Mesothelial cell of epicardium (in vitro differentiated cells): ENCODE data around the gene COL4A2. TPM values are rescaled to one million over a fixed set of nuclear protein-coding genes. Genes with fewer than 3 reads are reported as not detected.

Source experiments
- DNase-seq, 2 experiments: peaks; one replicate each; pipeline ENCODE4 v3.0.0; 2021; ENCODE audit warnings: low spot score in 2 of 2; ENCODE audit not compliant: unreplicated experiment in 2 of 2
- H3K27ac Mint-ChIP-seq: 2 replicates; pipeline ENCODE4 v1.8.0; 2021; ENCODE audit warnings: mixed read lengths
- H3K27me3 Mint-ChIP-seq: 2 replicates; pipeline ENCODE4 v1.8.0; 2021; ENCODE audit warnings: low read depth, mixed read lengths
- H3K36me3 Mint-ChIP-seq: 2 replicates; pipeline ENCODE4 v1.8.0; 2021; ENCODE audit warnings: mixed read lengths
- H3K4me1 Mint-ChIP-seq: 2 replicates; pipeline ENCODE4 v1.8.0; 2021; ENCODE audit warnings: mixed read lengths
- H3K4me3 Mint-ChIP-seq: 2 replicates; pipeline ENCODE4 v1.8.0; 2021; ENCODE audit warnings: mild to moderate bottlenecking, moderate library complexity, mixed read lengths
- H3K9me3 Mint-ChIP-seq: 2 replicates; pipeline ENCODE4 v1.8.0; 2021; ENCODE audit warnings: mixed read lengths
- CTCF ChIP-seq: fragments of 200-600 bp; sonication (generic); IDR thresholded peaks from one replicate; pipeline ENCODE4 v1.5.0; 2021; ENCODE audit warnings: antibody characterized with exemption; ENCODE audit not compliant: unreplicated experiment
- total RNA-seq: library from RNA; stranded (reverse); gene quantifications from 3 replicates; pipeline ENCODE4 v1.2.1, GENCODE V29; 2021

The COL4A2 gene
- total RNA-seq, 1 donor from 2014 or later = 469 TPM

- Mint-ChIP-seq H3K27me3 (no peaks in the 10 kb centered on the region), H3K36me3 (peaks cover 60% of the 10 kb centered on the region), H3K4me3 (no peak overlapping the region), H3K27ac (no peak overlapping the region), H3K4me1 (peaks cover 27% of the 10 kb centered on the region), H3K9me3 (no peaks in the 10 kb centered on the region)
- peak in 1 of 2 experiments; percentile 31 for DNase-seq
- TF ChIP-seq CTCF = no peak
These were observed 129.2 kb downstream of the COL4A2 start for GRCh38 chr13:110436276-110436675.

DNA sequence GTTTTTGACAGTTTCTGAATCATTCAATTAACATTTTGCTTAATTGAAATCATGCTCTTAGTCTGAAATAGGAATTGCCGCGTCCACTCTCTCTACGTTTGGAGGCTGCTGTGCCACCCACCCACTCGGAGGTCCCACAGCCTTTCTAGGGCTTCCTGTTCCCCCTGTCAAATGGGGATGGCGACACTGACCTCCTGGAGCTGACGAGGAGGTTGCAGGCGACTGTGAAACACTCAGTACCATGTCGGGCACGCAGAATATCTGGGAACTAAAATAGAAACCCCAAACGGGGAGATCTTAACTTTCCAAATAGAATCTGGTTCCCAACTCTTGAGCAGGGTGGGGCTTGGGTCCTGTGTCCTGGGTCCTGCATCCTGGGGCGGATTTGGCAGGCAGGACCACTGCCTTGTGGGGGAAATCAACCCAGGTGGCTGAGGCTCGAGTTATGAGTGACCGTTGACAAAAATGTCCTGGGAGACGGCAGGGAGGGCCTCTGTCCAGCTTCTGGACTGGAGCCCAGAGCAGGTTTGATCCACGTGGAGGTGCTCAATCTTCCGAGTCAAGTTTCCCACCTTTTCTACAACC is 129.8 kb downstream of the COL4A2 start:
- Mint-ChIP-seq H3K36me3 (peaks cover 56% of the 10 kb centered on the region), H3K4me3 (no peak overlapping the region), H3K9me3 (no peaks in the 10 kb centered on the region), H3K27me3 (no peaks in the 10 kb centered on the region), H3K4me1 (peaks cover 24% of the 10 kb centered on the region), H3K27ac (no peak overlapping the region)
- DNase-seq = peak in 1 of 2 experiments; percentile 32
- no peak for TF ChIP-seq CTCF

- Mint-ChIP-seq H3K36me3 (peaks cover 51% of the 10 kb centered on the region), H3K27ac (no peak overlapping the region), H3K4me3 (no peak overlapping the region), H3K27me3 (no peaks in the 10 kb centered on the region), H3K4me1 (peaks cover 15% of the 10 kb centered on the region), H3K9me3 (no peaks in the 10 kb centered on the region)
- no peak for TF ChIP-seq CTCF
- peak in 1 of 2 experiments; percentile 32 for DNase-seq
These were observed 131.1 kb downstream of the COL4A2 start for GRCh38 chr13:110438211-110438610.

- Mint-ChIP-seq H3K27ac (no peak overlapping the region), H3K27me3 (no peaks in the 10 kb centered on the region), H3K4me3 (no peak overlapping the region), H3K9me3 (no peaks in the 10 kb centered on the region), H3K4me1 (peaks cover 9% of the 10 kb centered on the region), H3K36me3 (peaks cover 48% of the 10 kb centered on the region)
- DNase-seq = no peak
- no peak for TF ChIP-seq CTCF
These were observed 131.7 kb downstream of the COL4A2 start for GRCh38 chr13:110438776-110439175.

DNA sequence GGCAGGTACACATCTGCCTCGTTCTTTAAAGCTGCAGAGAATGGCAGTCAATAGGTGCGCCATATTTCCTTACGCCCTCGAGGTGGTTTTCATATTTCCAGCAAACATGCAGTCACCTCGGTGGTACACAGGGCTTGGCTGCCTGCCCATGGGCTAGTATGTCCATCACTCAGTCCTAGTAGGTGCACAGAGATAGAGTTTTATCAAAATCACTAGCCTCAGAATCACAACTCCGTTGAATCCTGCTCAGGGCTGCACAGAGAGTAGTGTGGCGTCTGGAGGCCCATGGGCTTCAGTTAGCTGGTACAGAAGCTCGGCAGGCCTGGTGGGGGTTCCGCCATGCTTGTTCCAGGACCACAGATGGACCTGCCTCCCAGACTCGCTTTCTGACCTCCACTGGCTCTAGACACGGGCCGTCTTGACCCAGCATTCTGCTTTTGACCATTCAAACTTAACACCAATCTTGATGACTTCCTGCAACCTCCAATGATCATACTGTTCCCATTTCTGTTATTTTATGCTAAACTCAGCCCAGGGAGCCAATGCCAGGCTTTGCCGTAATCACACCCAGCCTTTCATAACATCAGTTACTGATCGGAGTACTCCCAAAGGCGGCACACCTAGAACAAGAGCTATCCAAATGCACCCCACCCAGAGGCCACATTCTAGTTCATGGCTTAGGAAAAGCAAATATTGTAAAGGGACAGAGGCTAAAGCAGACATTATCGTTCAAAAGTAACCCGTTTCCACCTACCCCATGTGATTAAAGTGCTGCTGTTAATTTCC is 134.1 kb downstream of the COL4A2 start:
- H3K27me3 Mint-ChIP-seq = no peaks in the 10 kb centered on the region
- no peak overlapping the region for H3K4me3 Mint-ChIP-seq
- peaks cover 38% of the 10 kb centered on the region for H3K36me3 Mint-ChIP-seq
- H3K27ac Mint-ChIP-seq = no peak overlapping the region
- no peaks in the 10 kb centered on the region for H3K4me1 Mint-ChIP-seq
- DNase-seq = no peak
- no peak for TF ChIP-seq CTCF
- H3K9me3 Mint-ChIP-seq = no peaks in the 10 kb centered on the region
